H1 (cell line): ENCODE data around the gene UBE2D3. TPM values are rescaled to one million over a fixed set of nuclear protein-coding genes. Genes with fewer than 3 reads are reported as not detected.

ENCODE experiments used
- CBX8 ChIP-seq: fragments of 300-800, 300-1000 bp; sonication (generic); IDR thresholded peaks from 2 replicates; pipeline ENCODE4 v1.7.1; 2016; ENCODE audit warnings: low read depth, low read length, borderline replicate concordance
- CREB1 ChIP-seq: IDR thresholded peaks from 2 replicates; pipeline ENCODE4 v1.6.1; 2012; ENCODE audit warnings: inconsistent platforms
- USF2 ChIP-seq: IDR thresholded peaks from 2 replicates; pipeline ENCODE4 v1.6.1; 2011; ENCODE audit warnings: low read length, improper control_type of control experiment
- ZNF274 ChIP-seq: IDR thresholded peaks from 2 replicates; pipeline ENCODE4 v1.7.0; 2012; ENCODE audit warnings: low read length, borderline replicate concordance; ENCODE audit errors: extremely low read depth
- polyA plus RNA-seq, 7 experiments: library from polyadenylated mRNA; depleted of rRNA in 3 of 7; stranded (reverse) in 5 of 7; unstranded in 2 of 7; fragments of >200 nt in 5 of 7; fragments of 200-250 nt in 2 of 7; gene quantifications; 1 replicate in 5 of 7; 2 replicates in 1 of 7; 4 replicates in 1 of 7; pipeline versions ENCODE4 v1.2.1 to v1.2.3, GENCODE V29; 2011 to 2013; ENCODE audit warnings: missing spikeins in 2 of 7, mixed read lengths in 2 of 7
- total RNA-seq: library from RNA; stranded (reverse); fragmentation: NEBNext Ultra II Directional; extraction: Animal tissue kit (Norgen Biotek cat#: 25700); gene quantifications from 2 replicates; pipeline ENCODE4 v1.2.1, GENCODE V29; 2021
- TF ChIP-seq, protein P1 (sequence below): fragments of 300-600 bp; sonication (generic); IDR thresholded peaks from 2 replicates; pipeline ENCODE4 v1.7.1; 2012; ENCODE audit warnings: low read length, moderate library complexity, mild to moderate bottlenecking, inconsistent platforms; ENCODE audit not compliant: insufficient replicate concordance

The UBE2D3 gene
- total and polyA plus RNA-seq, 2 of the 8 experiments (the other 6 are each of a cell fraction or from before 2014, with no cell fraction given), result 396 to 544 TPM

GRCh38 chr4:102832667-102833066, 5.3 kb upstream of the UBE2D3 start (continued):
- TF ChIP-seq, protein P1, sequence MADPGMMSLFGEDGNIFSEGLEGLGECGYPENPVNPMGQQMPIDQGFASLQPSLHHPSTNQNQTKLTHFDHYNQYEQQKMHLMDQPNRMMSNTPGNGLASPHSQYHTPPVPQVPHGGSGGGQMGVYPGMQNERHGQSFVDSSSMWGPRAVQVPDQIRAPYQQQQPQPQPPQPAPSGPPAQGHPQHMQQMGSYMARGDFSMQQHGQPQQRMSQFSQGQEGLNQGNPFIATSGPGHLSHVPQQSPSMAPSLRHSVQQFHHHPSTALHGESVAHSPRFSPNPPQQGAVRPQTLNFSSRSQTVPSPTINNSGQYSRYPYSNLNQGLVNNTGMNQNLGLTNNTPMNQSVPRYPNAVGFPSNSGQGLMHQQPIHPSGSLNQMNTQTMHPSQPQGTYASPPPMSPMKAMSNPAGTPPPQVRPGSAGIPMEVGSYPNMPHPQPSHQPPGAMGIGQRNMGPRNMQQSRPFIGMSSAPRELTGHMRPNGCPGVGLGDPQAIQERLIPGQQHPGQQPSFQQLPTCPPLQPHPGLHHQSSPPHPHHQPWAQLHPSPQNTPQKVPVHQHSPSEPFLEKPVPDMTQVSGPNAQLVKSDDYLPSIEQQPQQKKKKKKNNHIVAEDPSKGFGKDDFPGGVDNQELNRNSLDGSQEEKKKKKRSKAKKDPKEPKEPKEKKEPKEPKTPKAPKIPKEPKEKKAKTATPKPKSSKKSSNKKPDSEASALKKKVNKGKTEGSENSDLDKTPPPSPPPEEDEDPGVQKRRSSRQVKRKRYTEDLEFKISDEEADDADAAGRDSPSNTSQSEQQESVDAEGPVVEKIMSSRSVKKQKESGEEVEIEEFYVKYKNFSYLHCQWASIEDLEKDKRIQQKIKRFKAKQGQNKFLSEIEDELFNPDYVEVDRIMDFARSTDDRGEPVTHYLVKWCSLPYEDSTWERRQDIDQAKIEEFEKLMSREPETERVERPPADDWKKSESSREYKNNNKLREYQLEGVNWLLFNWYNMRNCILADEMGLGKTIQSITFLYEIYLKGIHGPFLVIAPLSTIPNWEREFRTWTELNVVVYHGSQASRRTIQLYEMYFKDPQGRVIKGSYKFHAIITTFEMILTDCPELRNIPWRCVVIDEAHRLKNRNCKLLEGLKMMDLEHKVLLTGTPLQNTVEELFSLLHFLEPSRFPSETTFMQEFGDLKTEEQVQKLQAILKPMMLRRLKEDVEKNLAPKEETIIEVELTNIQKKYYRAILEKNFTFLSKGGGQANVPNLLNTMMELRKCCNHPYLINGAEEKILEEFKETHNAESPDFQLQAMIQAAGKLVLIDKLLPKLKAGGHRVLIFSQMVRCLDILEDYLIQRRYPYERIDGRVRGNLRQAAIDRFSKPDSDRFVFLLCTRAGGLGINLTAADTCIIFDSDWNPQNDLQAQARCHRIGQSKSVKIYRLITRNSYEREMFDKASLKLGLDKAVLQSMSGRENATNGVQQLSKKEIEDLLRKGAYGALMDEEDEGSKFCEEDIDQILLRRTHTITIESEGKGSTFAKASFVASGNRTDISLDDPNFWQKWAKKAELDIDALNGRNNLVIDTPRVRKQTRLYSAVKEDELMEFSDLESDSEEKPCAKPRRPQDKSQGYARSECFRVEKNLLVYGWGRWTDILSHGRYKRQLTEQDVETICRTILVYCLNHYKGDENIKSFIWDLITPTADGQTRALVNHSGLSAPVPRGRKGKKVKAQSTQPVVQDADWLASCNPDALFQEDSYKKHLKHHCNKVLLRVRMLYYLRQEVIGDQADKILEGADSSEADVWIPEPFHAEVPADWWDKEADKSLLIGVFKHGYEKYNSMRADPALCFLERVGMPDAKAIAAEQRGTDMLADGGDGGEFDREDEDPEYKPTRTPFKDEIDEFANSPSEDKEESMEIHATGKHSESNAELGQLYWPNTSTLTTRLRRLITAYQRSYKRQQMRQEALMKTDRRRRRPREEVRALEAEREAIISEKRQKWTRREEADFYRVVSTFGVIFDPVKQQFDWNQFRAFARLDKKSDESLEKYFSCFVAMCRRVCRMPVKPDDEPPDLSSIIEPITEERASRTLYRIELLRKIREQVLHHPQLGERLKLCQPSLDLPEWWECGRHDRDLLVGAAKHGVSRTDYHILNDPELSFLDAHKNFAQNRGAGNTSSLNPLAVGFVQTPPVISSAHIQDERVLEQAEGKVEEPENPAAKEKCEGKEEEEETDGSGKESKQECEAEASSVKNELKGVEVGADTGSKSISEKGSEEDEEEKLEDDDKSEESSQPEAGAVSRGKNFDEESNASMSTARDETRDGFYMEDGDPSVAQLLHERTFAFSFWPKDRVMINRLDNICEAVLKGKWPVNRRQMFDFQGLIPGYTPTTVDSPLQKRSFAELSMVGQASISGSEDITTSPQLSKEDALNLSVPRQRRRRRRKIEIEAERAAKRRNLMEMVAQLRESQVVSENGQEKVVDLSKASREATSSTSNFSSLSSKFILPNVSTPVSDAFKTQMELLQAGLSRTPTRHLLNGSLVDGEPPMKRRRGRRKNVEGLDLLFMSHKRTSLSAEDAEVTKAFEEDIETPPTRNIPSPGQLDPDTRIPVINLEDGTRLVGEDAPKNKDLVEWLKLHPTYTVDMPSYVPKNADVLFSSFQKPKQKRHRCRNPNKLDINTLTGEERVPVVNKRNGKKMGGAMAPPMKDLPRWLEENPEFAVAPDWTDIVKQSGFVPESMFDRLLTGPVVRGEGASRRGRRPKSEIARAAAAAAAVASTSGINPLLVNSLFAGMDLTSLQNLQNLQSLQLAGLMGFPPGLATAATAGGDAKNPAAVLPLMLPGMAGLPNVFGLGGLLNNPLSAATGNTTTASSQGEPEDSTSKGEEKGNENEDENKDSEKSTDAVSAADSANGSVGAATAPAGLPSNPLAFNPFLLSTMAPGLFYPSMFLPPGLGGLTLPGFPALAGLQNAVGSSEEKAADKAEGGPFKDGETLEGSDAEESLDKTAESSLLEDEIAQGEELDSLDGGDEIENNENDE, result no peak
- TF ChIP-seq CREB1 (no peak), ZNF274 (no peak), CBX8 (no peak), USF2 (no peak)
